Upper lobe of right lung (tissue), 1 donor: Measurements from ENCODE around the gene PRTFDC1. TPM values are rescaled to one million over a fixed set of nuclear protein-coding genes. Genes with fewer than 3 reads are reported as not detected.

Experiments used
- ATAC-seq: fragments of 200-7000 bp; cut with Tn5 transposase; one replicate; pipeline ENCODE4 v1.9.1; 2020; ENCODE audit warnings: mild to moderate bottlenecking, moderate library complexity
- DNase-seq: peaks from one replicate; pipeline ENCODE4 v3.0.0-alpha.2; 2020
- H3K27ac ChIP-seq: fragments of 200-600 bp; one replicate; pipeline ENCODE4 v1.8.0; 2022
- H3K27me3 ChIP-seq: fragments of 200-600 bp; one replicate; pipeline ENCODE4 v1.8.0; 2022; ENCODE audit warnings: mild to moderate bottlenecking
- H3K36me3 ChIP-seq: fragments of 200-600 bp; one replicate; pipeline ENCODE4 v1.8.0; 2022
- H3K4me1 ChIP-seq: fragments of 200-600 bp; one replicate; pipeline ENCODE4 v1.8.0; 2022
- H3K4me3 ChIP-seq: fragments of 200-600 bp; one replicate; pipeline ENCODE4 v1.8.0; 2022; ENCODE audit warnings: mild to moderate bottlenecking
- H3K9me3 ChIP-seq: fragments of 200-600 bp; one replicate; pipeline ENCODE4 v1.8.0; 2022
- intact Hi-C: fragments of 100-400 bp; cut with DNase I; formaldehyde crosslinking; loops from one replicate; pipeline ENCODE4 v1.11.0; 2022
- total RNA-seq: library from RNA; stranded (reverse); fragmentation: NEBNext Ultra II Directional; extraction: Animal tissue kit (Norgen Biotek cat#: 25700); gene quantifications from one replicate; pipeline ENCODE4 v1.2.1, GENCODE V29; 2021
- TF ChIP-seq, protein P1 (sequence below): fragments of 200-600 bp; IDR thresholded peaks from one replicate; pipeline ENCODE4 v1.8.0; 2022; ENCODE audit warnings: antibody characterized with exemption
- donor health status: DM: no; HTN: yes; CAD: no; lungs with severe emphysema.

Gene PRTFDC1
- total RNA-seq, 1 donor from 2014 or later: 2.7 TPM

- intact Hi-C loops: no loop called here
- Histone ChIP-seq H3K27ac (no peak overlapping the region), H3K9me3 (no peaks in the 10 kb centered on the region), H3K4me1 (no peaks in the 10 kb centered on the region), H3K36me3 (no peaks in the 10 kb centered on the region), H3K4me3 (no peak overlapping the region), H3K27me3 (no peaks in the 10 kb centered on the region)
- TF ChIP-seq, protein P1, sequence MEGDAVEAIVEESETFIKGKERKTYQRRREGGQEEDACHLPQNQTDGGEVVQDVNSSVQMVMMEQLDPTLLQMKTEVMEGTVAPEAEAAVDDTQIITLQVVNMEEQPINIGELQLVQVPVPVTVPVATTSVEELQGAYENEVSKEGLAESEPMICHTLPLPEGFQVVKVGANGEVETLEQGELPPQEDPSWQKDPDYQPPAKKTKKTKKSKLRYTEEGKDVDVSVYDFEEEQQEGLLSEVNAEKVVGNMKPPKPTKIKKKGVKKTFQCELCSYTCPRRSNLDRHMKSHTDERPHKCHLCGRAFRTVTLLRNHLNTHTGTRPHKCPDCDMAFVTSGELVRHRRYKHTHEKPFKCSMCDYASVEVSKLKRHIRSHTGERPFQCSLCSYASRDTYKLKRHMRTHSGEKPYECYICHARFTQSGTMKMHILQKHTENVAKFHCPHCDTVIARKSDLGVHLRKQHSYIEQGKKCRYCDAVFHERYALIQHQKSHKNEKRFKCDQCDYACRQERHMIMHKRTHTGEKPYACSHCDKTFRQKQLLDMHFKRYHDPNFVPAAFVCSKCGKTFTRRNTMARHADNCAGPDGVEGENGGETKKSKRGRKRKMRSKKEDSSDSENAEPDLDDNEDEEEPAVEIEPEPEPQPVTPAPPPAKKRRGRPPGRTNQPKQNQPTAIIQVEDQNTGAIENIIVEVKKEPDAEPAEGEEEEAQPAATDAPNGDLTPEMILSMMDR: no peak
- no peak for DNase-seq
- ATAC-seq: no peak
Measured at GRCh38 chr10:24821986-24822385, 130.4 kb downstream of the PRTFDC1 start.

GRCh38 chr10:24816868-24817396 lies 135.5 kb downstream of the PRTFDC1 start:
- no peaks in the 10 kb centered on the region for H3K36me3 ChIP-seq
- H3K9me3 ChIP-seq: no peaks in the 10 kb centered on the region
- H3K4me3 ChIP-seq: no peak overlapping the region
- H3K4me1 ChIP-seq: no peaks in the 10 kb centered on the region
- ATAC-seq (no peak), DNase-seq (no peak)
- no peaks in the 10 kb centered on the region for H3K27me3 ChIP-seq
- TF ChIP-seq, protein P1: no peak
- intact Hi-C loops: no loop called here
- H3K27ac ChIP-seq: no peak overlapping the region

GRCh38 chr10:24814568-24815313 lies 137.7 kb downstream of the PRTFDC1 start:
- DNase-seq (no peak), ATAC-seq (no peak)
- intact Hi-C loops: no loop called here
- Histone ChIP-seq H3K9me3 (no peaks in the 10 kb centered on the region), H3K4me3 (no peak overlapping the region), H3K36me3 (no peaks in the 10 kb centered on the region), H3K27ac (no peak overlapping the region), H3K27me3 (no peaks in the 10 kb centered on the region), H3K4me1 (no peaks in the 10 kb centered on the region)
- TF ChIP-seq, protein P1: no peak

GRCh38 chr10:24813856-24814255 lies 138.6 kb downstream of the PRTFDC1 start:
- no peaks in the 10 kb centered on the region for H3K4me1 ChIP-seq
- H3K36me3 ChIP-seq: no peaks in the 10 kb centered on the region
- TF ChIP-seq, protein P1: no peak
- H3K27me3 ChIP-seq: no peaks in the 10 kb centered on the region
- no peak overlapping the region for H3K27ac ChIP-seq
- H3K4me3 ChIP-seq: no peak overlapping the region
- intact Hi-C loops: no loop called here
- DNase-seq: no peak
- no peak for ATAC-seq
- H3K9me3 ChIP-seq: no peaks in the 10 kb centered on the region

GRCh38 chr10:24806262-24806661 lies 146.1 kb downstream of the PRTFDC1 start:
- ATAC-seq (no peak), DNase-seq (no peak)
- TF ChIP-seq, protein P1: no peak
- Histone ChIP-seq H3K27ac (no peak overlapping the region), H3K4me3 (no peak overlapping the region), H3K27me3 (no peaks in the 10 kb centered on the region), H3K36me3 (no peaks in the 10 kb centered on the region), H3K9me3 (no peaks in the 10 kb centered on the region), H3K4me1 (no peaks in the 10 kb centered on the region)
- intact Hi-C loops: no loop called here
